Bronchial epithelial cell (primary cell): ENCODE measurements around the gene TMEM158. TPM values are rescaled to one million over a fixed set of nuclear protein-coding genes. Genes with fewer than 3 reads are reported as not detected.

Experiments
- DNase-seq: peaks from one replicate; pipeline ENCODE4 v3.0.0-alpha.2; 2010; ENCODE audit warnings: low read depth
- FAIRE-seq: peaks from 2 replicates; lab custom pipeline; 2011; peaks lifted over from hg19 to GRCh38; lab: Jason Lieb, UNC
- H3K27me3 ChIP-seq: 2 replicates; pipeline ENCODE4 v1.5.1; 2011; ENCODE audit warnings: low read length; ENCODE audit not compliant: control insufficient read depth, insufficient read depth
- H3K36me3 ChIP-seq: 2 replicates; pipeline ENCODE4 v1.5.1; 2011; ENCODE audit warnings: low read length; ENCODE audit not compliant: control insufficient read depth, insufficient read depth
- H3K4me3 ChIP-seq: 2 replicates; pipeline ENCODE4 v1.5.1; 2011; ENCODE audit warnings: mild to moderate bottlenecking, low read depth, low read length, control low read depth
- total RNA-seq: library from RNA; depleted of rRNA; stranded (reverse); fragments of >200 nt; gene quantifications from 2 replicates; pipeline ENCODE4 v1.2.1, GENCODE V29; 2014
- TF ChIP-seq, protein P1 (sequence below): IDR thresholded peaks from 2 replicates; pipeline ENCODE4 v1.5.1; 2011; ENCODE audit warnings: mild to moderate bottlenecking, moderate library complexity, low read length, control low read depth, inconsistent platforms; ENCODE audit not compliant: insufficient read depth, severe bottlenecking

TMEM158 gene
- total RNA-seq, 1 donor from 2014 or later: 1.6 TPM

DNA sequence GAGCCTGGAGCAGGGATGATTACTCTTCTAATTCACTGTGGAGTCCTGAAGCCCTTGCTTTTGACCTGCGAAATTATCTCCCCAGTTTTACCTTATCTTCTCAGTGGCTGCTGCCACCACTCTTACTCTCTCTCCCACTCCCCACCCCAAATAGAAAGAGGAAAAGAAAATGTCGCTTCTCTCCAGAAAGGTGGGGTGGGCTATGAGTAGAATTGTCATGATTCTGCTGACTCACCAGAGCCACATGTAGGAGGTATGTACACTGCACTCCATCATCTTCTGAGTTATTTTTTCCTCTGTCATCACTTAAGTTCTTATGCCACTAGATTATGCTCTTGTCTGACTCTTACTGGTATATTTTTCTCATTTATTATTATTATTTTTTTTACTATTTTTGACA is 43.9 kb upstream of the TMEM158 start:
- Histone ChIP-seq H3K4me3 (no peak overlapping the region), H3K36me3 (no peaks in the 10 kb centered on the region), H3K27me3 (no peaks in the 10 kb centered on the region)
- TF ChIP-seq, protein P1, sequence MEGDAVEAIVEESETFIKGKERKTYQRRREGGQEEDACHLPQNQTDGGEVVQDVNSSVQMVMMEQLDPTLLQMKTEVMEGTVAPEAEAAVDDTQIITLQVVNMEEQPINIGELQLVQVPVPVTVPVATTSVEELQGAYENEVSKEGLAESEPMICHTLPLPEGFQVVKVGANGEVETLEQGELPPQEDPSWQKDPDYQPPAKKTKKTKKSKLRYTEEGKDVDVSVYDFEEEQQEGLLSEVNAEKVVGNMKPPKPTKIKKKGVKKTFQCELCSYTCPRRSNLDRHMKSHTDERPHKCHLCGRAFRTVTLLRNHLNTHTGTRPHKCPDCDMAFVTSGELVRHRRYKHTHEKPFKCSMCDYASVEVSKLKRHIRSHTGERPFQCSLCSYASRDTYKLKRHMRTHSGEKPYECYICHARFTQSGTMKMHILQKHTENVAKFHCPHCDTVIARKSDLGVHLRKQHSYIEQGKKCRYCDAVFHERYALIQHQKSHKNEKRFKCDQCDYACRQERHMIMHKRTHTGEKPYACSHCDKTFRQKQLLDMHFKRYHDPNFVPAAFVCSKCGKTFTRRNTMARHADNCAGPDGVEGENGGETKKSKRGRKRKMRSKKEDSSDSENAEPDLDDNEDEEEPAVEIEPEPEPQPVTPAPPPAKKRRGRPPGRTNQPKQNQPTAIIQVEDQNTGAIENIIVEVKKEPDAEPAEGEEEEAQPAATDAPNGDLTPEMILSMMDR: no peak
- no peak for DNase-seq
- FAIRE-seq: no peak

DNA sequence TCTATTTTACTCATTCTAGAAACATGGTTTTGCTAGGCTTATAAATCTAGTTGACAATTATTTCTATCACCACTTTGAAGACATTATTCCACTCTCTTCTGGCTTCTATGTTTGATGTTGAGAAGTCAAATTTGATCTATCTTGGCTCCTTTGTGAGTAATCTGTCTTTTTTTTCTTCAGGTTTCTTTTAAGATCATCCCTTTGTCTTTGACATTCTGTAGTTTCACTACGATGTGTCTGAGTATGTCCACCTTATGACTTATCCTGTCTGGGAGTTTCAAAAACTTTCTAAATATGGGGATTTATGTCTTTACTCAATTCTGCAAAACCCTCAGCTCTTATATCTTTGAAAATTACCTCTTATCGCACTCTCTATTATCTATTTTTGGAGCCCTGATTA is 41.0 kb upstream of the TMEM158 start:
- DNase-seq (no peak), FAIRE-seq (no peak)
- Histone ChIP-seq H3K4me3 (no peak overlapping the region), H3K36me3 (no peaks in the 10 kb centered on the region), H3K27me3 (no peaks in the 10 kb centered on the region)
- TF ChIP-seq, protein P1: no peak

DNA sequence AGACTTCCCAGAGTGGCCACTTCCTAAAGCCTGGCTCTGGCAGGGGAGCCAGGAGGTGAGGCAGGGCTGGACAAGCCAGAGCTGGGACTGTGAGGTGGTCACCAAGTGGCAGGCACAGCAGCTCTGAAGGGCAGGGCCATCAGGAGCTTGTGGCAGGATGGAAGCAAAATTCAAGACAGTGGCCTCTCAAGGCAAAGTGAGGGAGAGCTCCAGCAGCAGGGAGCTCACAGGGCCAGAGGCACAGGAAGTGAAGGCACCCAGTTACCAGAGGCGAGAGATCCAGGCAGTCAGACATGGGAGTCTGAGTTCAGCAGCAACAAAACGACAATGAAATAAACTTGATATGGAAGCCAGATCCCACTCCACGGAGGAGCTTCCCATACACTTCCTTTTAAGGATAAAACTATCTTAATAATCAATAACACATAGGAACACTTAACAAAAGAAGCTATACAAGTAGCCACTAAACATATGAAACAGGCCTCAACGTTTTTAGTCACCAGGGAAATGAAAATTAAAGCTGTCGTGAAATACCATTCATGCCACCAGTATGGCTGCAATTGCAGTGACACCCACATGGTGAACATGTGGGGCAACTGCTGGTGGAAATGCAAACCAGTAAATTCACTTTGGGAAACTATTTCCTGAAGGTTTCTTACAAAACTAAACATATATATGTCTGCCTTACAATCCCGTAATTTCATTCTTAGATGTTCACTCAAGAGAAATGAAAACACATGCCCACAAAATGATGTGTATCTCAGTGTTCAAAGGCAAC is 35.4 kb upstream of the TMEM158 start:
- DNase-seq: no peak
- FAIRE-seq: no peak
- no peaks in the 10 kb centered on the region for H3K27me3 ChIP-seq
- no peaks in the 10 kb centered on the region for H3K36me3 ChIP-seq
- H3K4me3 ChIP-seq: no peak overlapping the region
- TF ChIP-seq, protein P1: no peak

DNA sequence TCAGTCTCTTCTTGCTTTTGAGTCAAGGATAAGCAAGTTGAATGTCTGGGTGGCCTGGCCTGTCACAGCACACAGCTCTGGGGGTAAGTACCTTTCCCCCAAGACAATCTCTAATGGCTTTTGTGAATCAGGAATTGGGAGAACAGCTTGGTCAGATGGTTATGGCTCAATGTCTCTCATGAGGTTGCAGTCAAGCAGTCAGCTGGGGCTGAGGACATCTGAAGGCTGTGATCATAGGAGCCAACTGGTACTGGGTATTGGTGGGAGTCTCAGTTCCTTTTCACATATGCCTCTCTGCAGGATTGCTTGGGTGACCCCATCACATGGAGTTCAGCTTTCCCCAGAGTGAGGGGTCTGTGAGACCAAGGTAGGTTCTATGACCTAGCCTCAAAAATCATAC is 33.0 kb upstream of the TMEM158 start:
- H3K36me3 ChIP-seq: no peaks in the 10 kb centered on the region
- H3K27me3 ChIP-seq: no peaks in the 10 kb centered on the region
- H3K4me3 ChIP-seq: no peak overlapping the region
- TF ChIP-seq, protein P1: no peak
- DNase-seq (no peak), FAIRE-seq (peak; percentile 83)

DNA sequence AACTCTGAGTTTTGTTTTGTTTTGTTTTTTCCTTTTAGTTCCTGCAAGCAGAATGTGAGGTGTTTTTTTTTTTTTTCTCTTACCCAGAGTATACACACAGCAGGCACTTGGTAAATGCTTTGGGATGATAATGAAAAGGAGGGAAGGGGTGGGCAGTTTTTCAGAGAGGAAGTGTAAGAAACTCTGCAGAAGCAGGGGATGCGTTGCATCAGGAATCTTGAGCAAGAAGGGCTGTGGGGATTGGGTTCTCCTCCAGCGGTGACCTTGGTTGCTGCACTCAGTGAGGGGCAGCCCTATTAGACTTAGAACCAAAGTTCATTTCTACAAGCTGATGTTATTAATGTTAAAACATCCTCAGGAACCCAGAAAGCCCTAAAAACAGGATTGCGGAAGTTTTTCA is 32.2 kb upstream of the TMEM158 start:
- DNase-seq: no peak
- Histone ChIP-seq H3K36me3 (no peaks in the 10 kb centered on the region), H3K4me3 (no peak overlapping the region), H3K27me3 (no peaks in the 10 kb centered on the region)
- no peak for FAIRE-seq
- TF ChIP-seq, protein P1: no peak

DNA sequence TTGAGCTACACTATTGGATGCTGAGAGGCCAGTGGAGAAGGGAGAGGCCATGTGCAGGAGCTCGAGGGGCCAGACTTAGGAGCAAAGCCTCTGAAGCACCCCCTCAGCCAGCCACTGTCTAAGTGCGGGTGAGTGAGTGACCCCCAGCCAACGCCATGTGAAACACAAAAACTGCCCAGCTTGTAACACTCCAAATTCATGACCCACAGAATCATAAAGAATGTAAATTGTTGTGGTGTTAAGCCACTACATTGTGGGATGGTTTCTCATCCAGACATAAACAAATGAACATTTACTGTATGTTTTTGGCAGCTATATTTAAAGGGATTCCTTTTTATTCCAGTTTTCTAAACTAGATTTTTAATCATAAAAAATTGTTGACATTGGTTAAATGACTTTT is 27.2 kb upstream of the TMEM158 start:
- TF ChIP-seq, protein P1: no peak
- no peaks in the 10 kb centered on the region for H3K36me3 ChIP-seq
- FAIRE-seq (no peak), DNase-seq (no peak)
- H3K4me3 ChIP-seq: no peak overlapping the region
- H3K27me3 ChIP-seq: no peaks in the 10 kb centered on the region
